ENCODE measurements around the gene MARCHF4.
A peak's percentile ranks its signal among the peaks of the same experiment; 100 is the strongest.

MARCHF4 gene

DNA sequence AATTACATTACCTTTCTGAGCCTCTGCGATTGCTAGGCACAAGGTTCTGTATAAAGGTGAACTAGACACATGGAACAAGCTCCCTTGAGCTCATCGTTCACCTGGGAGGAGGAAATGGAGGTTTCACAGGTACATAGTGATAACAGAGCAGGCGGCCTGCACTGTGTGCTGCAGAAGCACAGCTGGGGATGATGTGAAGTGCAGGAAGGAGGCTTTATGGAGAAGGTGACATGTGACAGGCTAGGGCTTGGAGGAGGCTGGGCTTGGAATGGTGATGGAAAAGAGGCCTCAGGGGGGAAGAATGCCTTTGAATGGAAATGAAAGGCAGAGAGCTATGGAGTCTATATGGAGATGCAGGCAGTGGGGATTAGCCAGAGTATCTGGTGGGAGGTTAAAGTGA, 22.9 kb downstream of the MARCHF4 start:
- no peak for DNase-seq (ENCODE audit: low spot score)

GRCh38 chr2:216348756-216349308, 23.5 kb downstream of the MARCHF4 start:
- DNase-seq (ENCODE audit: low spot score) = no peak

DNA sequence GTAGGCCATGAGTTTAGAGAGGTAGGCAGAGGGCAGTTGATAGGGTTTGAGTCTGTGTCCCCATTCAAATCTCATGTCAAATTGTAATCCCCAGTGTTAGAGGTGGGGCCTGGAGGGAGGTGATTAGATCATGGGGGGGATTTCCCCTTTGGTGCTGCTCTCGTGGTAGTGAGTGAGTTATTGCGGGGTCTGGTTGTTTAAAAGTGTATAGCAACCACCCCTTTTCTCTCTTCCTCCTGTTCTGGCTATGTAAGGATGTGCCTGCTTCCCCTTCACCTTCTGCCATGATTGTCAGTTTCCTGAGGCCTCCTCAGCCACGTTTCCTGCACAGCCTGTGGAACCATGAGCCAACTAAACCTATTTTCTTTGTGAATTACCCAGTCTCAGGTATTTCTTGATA, 25.5 kb downstream of the MARCHF4 start:
- DNase-seq (ENCODE audit: low spot score) = no peak

- DNase-seq (ENCODE audit: low spot score) = no peak
Observed at GRCh38 chr2:216345846-216346245, 26.4 kb downstream of the MARCHF4 start.

DNA sequence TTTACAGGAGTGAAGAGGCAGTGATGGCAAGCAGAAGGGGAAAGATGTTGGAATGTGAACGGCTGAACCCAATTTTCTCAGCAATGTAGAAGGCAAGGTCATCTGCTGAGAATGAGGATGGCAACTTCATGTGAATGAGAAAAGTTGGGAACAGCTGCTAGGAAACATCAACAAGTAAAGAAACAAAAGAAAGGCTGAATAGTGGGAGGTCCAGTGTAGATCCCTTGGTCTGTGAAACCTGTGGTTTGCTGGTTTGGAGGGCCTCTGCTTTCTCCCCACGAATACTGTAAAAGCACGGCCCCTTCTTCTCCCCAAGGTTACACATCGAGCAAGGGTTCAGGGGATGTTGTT, 27.4 kb downstream of the MARCHF4 start:
- no peak for DNase-seq (ENCODE audit: low spot score)

DNA sequence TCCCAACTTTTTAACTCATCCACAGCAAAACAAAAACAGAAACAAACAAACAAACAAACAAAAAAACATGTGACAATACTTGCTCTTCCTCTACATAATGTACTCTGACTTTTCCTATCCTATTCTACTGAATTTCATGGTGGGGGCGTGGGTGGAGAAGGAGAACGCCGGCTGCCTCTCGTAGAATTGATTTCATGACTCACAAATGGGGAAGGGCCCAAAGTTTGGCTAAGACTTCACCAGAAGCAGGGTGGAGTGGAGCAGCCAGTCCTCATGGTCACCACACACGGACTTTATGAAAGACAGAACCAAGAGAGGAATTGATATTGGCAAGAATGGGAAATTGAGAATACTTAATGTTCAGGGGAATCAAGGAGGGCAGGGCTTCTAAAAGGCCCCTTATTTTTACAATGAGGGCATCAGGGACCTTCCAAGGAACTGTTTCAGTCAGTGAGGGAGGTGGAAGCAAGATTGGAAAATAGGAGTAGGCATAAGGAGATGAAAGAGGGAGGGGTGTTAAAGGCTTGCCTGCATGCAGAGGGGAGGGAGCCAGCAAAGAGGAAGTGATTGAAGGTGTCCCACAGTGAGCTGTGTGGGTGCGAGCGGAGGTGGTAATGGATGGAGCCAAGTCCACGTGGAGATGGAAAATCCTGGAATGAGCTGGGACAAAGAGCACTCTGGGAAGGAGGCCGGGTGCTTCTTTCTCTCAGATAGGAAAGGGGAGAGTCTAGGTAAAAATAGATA, 27.9 kb downstream of the MARCHF4 start:
- no peak for DNase-seq (ENCODE audit: low spot score)

DNA sequence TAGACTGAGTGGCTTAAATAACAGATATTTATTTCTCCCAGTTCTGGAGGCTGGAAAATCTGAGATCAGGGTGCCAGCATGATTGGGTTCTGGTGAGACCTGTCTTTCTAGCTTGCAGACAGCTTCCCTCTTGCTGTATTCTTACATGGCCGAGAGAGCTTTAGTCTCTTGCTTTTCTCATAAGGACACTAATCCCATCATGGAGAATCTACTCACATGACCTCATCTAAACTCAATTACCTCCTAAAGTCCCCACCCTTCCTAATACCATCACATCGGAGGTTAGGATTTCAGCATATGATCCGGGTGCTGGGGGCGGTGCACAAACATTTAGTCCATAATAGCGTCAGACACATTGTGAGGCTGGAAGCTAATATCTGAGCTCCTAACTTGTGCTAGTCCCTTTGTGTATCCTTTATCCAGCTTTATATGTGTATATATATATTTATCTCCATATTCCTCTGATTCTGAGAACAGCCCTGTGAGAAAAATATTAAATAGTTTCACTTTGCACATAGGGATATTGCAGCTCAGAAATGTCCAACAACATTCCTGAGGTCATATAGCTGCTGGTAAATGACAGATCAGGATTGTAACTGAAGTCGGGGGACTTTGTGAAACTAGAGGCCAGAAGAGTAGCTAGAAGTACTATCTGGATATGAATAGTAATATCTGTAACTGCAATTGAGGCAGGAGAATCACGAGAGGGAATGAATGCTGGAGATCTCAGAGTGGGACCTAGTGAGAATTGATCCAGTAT, 28.9 kb downstream of the MARCHF4 start:
- DNase-seq (ENCODE audit: low spot score) = no peak

DNA sequence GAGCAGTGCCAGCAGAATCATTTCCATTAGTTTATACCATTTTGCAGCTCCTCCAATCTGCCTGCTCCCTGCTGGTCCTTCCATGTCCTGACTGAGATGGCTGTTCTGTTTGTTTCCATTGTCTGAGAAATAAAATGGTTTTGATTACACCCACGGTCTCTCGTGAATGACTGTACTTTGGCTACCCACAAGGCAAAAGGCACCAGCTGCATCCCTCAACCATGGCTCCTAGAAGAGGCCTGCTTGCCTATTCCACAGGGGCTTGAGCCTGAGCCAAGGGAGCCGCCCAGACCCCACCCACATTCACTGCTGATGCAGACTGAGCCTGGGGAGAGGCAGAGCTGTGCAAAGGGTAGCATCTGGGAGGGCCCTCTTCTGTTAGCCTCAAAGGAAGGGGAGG, 31.2 kb downstream of the MARCHF4 start:
- peak; percentile 43 for DNase-seq (ENCODE audit: low spot score)

- DNase-seq (ENCODE audit: low spot score) = no peak
Observed at GRCh38 chr2:216340280-216340631, 32.0 kb downstream of the MARCHF4 start.

- peak; percentile 23 for DNase-seq (ENCODE audit: low spot score)
Observed at GRCh38 chr2:216339456-216340279, 32.6 kb downstream of the MARCHF4 start.

GRCh38 chr2:216335252-216335651, 37.0 kb downstream of the MARCHF4 start:
- DNase-seq (ENCODE audit: low spot score) = no peak

DNA sequence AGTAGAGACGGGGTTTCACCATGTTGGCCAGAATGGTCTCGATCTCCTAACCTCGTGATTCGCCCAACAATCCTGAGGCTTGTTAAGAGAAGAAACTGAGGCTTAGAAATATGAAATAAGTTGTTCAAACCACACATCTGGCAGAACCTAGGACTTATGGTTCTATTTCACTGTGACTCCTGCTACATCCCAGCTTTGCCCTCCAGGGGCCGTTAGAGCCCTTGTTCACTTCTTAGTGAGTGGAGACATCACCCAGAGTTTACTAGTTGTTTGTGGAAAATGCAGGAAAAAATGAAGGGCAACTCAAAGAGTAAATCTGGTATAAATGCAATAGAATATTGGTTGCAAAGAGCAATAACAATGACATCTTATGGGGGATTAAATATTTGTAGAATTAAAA, 43.9 kb downstream of the MARCHF4 start:
- no peak for DNase-seq (ENCODE audit: low spot score)

DNA sequence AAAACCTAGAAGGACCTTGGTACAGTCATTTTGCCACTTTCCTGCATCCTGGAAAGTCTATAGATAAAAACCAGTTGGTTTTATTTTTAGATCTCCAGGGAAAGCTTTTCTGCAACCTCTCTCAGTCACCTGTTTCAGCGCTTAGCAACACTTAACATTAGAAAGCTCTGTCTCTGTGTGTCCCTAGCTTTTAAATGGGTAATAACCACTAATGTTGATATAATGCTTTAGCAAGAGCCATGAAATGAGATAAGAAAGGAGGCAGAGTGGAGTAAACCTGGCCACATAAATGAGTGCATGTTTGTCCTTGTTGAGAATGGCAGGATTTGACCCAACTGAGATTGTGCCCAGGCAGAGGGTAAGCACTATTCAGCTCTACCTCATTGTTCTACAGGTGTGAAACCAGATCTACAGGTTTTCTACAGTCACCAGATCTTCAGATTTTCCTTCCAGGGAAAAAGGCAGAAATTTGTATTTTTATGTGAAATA, 44.8 kb downstream of the MARCHF4 start:
- DNase-seq (ENCODE audit: low spot score) = no peak

Measured in Ammon's horn (tissue), 1 donor.